SHP77 treated with DMSO at 0.1 percent for 48 hours (cell line): Measurements from ENCODE around the gene PCDHA1.
"Not testable (repeated sequence)": the region's sequence is repeated elsewhere in the genome, so short reads cannot be mapped to it uniquely, and the experiment has no call there.

ENCODE experiments used
- DNase-seq: peaks from one replicate; lab custom pipeline; 2025; lab: John Stamatoyannopoulos, UW

Gene PCDHA1

DNA sequence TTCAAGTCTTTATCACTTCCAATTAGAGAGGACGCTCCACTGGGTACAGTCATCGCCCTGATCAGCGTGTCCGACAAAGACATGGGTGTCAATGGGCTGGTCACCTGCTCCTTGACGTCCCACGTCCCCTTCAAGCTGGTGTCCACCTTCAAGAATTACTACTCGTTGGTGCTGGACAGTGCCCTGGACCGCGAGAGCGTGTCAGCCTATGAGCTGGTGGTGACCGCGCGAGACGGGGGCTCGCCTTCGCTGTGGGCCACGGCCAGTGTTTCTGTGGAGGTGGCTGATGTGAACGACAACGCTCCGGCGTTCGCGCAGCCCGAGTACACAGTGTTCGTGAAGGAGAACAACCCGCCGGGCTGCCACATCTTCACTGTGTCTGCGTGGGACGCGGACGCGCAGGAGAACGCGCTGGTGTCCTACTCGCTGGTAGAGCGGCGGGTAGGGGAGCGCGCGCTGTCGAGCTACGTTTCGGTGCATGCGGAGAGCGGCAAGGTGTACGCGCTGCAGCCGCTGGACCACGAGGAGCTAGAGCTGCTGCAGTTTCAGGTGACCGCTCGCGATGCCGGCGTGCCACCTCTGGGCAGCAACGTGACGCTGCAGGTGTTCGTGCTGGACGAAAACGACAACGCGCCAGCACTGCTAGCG lies 22.4 kb downstream of the PCDHA1 start:
- not testable (repeated sequence) for DNase-seq

DNA sequence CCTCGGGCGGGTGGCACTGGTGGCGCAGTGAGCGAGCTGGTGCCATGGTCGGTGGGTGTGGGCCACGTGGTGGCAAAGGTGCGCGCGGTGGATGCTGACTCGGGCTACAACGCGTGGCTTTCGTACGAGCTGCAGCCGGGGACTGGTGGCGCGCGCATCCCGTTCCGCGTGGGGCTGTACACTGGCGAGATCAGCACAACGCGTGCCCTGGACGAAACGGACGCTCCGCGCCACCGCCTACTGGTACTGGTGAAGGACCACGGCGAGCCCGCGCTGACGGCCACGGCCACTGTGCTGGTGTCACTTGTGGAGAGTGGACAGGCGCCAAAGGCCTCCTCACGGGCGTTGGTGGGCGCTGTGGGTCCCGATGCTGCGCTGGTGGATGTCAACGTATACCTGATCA lies 22.9 kb downstream of the PCDHA1 start:
- DNase-seq = no peak

DNA sequence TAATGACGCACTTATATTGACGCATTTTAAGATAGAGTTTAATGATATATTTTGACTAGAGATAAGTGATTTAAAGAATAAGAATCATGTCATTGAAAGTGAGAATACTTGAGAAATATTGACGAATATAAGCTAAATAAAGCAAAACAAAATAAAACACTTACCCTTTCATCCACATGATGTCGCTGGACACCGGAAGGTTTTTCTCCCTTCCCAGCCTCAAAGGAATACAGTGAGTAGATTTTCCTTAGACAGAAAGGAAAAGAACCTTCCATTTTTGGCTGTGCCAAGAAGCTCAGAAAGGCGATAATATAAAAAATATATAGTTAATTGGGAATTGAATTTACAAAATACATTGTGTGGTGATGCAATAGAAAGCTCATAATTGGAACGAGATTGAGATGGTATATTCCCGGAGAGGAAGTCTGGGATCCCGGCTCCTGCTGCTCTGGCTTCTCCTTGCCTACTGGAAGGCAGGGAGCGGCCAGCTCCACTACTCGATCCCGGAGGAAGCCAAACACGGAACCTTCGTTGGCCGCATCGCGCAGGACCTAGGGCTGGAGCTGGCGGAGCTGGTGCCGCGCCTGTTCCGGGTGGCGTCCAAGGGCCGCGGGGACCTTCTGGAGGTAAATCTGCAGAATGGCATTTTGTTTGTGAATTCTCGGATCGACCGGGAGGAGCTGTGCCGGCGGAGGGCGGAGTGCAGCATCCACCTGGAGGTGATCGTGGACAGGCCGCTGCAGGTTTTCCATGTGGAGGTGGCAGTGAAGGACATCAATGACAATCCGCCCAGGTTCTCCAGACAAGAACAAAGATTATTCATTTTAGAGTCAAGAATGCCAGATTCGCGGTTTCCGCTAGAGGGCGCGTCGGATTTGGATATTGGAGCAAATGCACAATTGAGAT lies 35.7 kb downstream of the PCDHA1 start, which contains the start of gene PCDHA5:
Gene PCDHA5, plus strand, starts transcription at position 239 of the 906 bp plus-strand sequence.
- no peak for DNase-seq

DNA sequence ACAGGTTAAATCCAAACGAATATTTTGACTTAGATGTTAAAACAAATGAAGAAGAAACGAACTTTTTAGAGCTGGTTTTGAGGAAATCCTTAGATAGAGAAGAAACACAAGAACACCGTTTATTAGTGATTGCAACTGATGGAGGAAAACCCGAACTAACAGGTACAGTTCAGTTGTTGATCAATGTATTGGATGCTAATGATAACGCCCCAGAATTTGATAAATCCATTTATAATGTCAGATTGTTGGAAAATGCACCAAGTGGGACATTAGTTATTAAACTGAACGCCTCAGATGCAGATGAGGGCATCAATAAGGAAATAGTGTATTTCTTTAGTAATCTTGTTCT lies 36.3 kb downstream of the PCDHA1 start:
- DNase-seq = no peak

DNA sequence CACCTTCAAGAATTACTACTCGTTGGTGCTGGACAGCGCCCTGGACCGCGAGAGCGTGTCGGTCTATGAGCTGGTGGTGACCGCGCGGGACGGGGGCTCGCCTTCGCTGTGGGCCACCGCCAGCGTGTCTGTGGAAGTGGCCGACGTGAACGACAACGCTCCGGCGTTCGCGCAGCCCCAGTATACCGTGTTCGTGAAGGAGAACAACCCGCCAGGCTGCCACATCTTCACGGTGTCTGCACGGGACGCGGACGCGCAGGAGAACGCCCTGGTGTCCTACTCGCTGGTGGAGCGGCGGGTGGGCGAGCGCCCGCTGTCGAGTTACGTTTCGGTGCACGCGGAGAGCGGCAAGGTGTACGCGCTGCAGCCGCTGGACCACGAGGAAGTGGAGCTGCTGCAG lies 37.0 kb downstream of the PCDHA1 start:
- not testable (repeated sequence) for DNase-seq

DNA sequence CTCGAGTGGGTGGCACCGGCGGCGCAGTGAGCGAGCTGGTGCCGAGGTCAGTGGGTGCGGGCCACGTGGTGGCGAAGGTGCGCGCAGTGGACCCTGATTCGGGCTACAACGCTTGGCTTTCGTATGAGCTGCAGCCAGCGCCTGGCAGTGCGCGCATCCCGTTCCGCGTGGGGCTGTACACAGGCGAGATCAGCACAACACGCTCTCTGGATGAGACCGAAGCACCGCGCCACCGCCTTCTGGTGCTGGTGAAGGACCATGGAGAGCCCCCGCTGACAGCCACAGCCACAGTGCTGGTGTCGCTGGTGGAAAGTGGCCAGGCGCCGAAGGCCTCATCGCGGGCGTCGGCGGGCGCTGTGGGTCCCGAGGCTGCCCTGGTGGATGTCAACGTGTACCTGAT lies 37.5 kb downstream of the PCDHA1 start:
- no peak for DNase-seq

DNA sequence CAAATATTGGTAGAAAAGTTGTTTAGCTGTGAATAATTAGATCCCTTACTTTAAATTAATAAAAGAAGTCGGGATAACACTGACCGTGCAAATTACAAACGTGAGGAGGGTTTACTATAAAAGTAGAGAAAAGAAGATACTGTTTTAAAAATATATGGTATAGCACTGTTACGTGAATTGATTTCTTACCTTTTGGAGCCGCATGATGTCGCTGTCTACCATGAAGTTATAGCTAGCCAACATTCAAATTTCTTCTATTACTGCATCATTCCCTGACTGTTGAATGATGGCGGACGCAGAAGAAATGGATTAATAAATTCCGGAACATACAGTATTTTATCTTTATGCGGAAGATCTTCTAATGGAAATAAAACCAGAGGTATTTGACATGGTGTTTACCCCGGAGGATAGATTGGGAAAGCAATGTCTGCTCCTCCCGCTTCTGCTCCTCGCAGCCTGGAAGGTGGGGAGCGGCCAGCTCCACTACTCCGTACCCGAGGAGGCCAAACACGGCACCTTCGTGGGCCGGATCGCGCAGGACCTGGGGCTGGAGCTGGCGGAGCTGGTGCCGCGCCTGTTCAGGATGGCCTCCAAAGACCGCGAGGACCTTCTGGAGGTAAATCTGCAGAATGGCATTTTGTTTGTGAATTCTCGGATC lies 41.9 kb downstream of the PCDHA1 start, which contains the start of gene PCDHA6:
Gene PCDHA6, plus strand, starts transcription at position 257 of the 658 bp plus-strand sequence. Its CDS starts 132 bp downstream, at position 389.
- DNase-seq = no peak

DNA sequence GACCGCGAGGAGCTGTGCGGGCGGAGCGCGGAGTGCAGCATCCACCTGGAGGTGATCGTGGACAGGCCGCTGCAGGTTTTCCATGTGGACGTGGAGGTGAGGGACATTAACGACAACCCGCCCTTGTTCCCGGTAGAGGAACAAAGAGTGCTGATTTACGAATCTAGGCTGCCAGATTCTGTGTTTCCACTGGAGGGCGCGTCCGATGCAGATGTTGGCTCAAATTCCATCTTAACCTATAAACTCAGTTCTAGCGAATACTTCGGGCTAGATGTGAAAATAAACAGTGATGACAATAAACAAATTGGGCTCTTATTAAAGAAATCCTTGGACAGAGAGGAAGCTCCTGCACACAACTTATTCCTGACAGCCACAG lies 42.4 kb downstream of the PCDHA1 start:
- DNase-seq = no peak

DNA sequence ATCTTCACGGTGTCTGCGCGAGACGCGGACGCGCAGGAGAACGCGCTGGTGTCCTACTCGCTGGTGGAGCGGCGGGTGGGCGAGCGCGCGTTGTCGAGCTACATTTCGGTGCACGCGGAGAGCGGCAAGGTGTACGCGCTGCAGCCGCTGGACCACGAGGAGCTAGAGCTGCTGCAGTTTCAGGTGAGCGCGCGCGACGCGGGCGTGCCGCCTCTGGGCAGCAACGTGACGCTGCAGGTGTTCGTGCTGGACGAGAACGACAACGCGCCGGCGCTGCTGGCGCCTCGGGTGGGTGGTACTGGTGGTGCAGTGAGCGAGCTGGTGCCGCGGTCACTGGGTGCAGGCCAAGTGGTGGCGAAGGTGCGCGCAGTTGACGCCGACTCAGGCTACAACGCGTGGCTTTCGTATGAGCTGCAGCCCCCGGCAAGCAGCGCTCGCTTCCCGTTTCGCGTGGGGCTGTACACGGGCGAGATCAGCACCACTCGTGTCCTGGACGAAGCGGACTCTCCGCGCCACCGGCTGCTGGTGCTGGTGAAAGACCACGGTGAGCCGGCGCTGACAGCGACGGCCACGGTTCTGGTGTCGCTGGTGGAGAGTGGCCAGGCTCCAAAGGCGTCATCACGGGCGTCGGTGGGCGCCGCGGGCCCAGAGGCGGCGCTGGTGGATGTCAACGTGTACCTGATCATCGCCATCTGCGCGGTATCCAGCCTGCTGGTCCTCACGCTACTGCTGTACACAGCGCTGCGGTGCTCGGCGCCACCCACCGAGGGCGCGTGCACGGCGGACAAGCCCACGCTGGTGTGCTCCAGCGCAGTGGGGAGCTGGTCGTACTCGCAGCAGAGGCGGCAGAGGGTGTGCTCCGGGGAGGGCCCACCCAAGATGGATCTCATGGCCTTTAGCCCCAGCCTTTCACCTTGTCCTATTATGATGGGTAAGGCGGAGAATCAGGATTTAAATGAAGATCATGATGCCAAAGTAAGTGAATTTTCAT lies 43.9 kb downstream of the PCDHA1 start:
- not testable (repeated sequence) for DNase-seq

DNA sequence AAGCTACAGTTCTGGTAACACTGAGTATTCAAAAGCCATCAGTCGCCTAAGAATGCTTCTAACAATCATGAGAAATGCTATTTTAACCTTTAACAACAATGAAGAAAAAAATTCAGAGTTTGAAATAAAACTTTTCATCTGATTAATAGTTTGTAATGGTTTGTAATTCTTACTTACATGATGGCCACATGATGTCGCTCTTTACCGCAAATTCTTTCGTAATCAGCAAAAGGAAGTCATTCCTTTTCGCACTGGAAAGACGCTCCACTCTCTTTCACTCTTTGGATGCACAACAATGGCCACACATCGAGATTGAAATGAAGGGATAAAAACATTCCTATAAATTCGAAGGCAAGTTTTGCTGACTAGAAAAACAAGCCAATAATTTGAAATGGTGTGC lies 48.1 kb downstream of the PCDHA1 start, which contains the start of gene PCDHA7:
Gene PCDHA7, plus strand, starts transcription at position 277 of the 400 bp plus-strand sequence. Its CDS starts 115 bp downstream, at position 392.
- DNase-seq = no peak

DNA sequence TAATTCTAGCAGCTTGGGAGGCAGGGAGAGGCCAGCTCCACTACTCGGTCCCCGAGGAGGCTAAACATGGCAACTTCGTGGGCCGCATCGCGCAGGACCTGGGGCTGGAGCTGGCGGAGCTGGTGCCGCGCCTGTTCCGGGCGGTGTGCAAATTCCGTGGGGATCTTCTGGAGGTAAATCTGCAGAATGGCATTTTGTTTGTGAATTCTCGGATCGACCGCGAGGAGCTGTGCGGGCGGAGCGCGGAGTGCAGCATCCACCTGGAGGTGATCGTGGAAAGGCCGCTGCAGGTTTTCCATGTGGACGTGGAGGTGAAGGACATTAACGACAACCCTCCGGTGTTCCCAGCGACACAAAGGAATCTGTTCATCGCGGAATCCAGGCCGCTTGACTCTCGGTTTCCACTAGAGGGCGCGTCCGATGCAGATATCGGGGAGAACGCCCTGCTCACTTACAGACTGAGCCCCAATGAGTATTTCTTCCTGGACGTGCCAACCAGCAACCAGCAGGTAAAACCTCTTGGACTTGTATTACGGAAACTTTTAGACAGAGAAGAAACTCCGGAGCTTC lies 48.6 kb downstream of the PCDHA1 start:
- DNase-seq = not testable (repeated sequence)

DNA sequence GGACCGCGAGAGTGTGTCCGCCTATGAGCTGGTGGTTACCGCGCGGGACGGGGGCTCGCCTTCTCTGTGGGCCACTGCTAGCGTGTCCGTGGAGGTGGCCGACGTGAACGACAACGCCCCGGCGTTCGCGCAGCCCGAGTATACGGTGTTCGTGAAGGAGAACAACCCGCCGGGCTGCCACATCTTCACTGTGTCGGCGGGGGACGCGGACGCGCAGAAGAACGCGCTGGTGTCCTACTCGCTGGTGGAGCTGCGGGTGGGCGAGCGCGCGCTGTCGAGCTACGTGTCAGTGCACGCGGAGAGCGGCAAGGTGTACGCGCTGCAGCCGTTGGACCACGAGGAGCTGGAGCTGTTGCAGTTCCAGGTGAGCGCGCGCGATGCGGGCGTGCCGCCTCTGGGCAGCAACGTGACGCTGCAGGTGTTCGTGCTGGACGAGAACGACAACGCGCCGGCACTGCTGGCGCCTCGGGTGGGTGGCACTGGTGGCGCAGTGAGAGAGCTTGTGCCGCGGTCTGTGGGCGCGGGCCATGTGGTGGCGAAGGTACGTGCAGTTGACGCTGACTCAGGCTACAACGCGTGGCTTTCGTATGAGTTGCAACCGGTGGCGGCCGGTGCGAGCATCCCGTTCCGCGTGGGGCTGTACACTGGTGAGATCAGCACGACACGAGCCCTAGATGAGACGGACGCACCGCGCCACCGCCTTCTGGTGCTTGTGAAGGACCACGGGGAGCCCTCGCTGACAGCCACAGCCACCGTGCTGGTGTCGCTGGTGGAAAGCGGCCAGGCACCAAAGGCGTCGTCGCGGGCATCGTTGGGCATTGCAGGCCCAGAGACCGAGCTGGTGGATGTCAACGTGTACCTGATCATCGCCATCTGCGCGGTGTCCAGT lies 49.9 kb downstream of the PCDHA1 start:
- DNase-seq = no peak

DNA sequence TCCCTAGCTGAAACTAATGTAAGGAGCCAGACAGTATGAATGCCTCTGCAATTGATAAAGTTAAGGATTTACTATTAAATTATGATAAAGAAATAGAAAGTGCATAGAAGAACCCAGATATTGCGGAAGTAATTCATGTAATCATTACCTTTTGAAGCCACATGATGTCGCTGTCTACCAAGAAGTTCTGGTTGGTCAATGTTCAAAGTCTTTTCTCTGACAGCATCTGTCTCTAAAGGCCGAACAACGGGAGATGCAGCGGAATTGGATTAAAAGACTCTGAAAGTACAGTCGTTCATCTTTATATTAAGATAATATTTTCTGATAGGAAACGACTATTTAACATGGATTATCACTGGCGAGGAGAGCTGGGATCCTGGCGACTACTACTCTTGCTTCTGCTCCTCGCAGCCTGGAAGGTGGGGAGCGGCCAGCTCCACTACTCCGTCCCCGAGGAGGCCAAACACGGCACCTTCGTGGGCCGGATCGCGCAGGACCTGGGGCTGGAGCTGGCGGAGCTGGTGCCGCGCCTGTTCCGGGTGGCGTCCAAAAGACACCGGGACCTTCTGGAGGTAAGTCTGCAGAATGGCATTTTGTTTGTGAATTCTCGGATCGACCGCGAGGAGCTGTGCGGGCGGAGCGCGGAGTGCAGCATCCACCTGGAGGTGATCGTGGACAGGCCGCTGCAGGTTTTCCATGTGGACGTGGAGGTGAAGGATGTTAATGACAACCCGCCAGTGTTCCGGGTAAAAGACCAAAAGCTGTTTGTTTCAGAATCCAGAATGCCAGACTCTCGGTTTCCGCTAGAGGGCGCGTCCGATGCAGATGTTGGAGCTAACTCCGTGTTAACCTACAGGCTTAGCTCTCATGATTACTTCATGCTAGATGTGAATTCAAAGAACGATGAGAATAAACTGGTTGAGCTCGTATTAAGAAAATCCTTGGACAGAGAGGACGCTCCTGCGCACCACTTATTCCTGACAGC lies 55.3 kb downstream of the PCDHA1 start, which contains the start of gene PCDHA8:
Gene PCDHA8, plus strand, starts transcription at position 210 of the 985 bp plus-strand sequence. Its CDS starts 135 bp downstream, at position 345.
- DNase-seq = peak; percentile 85

DNA sequence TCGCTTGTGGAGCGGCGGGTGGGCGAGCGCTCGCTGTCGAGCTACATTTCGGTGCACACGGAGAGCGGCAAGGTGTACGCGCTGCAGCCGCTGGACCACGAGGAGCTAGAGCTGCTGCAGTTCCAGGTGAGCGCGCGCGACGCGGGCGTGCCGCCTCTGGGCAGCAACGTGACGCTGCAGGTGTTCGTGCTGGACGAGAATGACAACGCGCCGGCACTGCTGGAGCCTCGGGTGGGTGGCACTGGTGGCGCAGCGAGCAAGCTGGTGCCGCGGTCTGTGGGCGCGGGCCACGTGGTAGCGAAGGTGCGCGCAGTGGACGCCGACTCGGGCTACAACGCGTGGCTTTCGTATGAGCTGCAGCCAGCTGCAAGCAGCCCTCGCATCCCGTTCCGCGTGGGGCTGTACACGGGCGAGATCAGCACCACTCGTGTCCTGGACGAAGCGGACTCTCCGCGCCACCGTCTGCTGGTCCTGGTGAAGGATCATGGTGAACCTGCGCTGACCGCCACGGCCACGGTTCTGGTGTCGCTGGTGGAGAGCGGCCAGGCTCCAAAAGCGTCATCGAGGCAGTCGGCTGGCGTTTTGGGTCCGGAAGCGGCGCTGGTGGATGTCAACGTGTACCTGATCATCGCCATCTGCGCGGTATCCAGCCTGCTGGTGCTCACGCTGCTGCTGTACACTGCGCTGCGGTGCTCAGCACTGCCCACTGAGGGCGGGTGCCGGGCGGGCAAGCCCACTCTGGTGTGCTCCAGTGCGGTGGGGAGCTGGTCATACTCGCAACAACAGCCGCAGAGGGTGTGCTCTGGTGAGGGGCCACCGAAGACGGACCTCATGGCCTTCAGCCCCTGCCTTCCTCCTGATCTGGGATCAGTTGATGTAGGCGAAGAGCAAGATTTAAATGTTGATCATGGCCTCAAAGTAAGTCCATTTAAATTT lies 57.1 kb downstream of the PCDHA1 start:
- DNase-seq = no peak

DNA sequence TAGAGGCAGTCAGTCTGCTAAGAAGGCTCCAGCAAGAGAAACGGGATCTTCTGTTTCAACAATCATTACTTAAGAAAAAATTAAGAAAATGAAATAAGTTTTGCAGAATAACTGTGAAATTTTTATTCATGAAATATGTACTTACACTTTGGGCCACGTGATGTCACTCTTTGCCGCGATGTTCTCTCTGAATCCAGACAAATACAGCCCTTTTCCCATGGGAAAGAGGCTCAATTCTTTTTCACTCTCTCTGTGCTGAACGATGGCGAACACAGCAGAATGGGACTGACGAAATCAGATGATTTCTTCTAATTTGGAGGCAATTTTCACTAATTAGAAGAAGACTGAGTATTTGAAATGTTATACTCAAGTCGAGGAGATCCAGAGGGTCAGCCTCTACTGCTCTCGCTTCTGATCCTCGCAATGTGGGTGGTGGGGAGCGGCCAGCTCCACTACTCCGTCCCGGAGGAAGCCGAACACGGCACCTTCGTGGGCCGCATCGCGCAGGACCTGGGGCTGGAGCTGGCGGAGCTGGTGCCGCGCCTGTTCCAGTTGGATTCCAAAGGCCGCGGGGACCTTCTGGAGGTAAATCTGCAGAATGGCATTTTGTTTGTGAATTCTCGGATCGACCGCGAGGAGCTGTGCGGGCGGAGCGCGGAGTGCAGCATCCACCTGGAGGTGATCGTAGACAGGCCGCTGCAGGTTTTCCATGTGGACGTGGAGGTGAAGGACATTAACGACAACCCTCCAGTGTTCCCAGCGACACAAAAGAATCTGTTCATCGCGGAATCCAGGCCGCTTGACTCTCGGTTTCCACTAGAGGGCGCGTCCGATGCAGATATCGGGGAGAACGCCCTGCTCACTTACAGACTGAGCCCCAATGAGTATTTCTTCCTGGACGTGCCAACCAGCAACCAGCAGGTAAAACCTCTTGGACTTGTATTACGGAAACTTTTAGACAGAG lies 62.5 kb downstream of the PCDHA1 start, which contains the start of gene PCDHA9:
Gene PCDHA9, plus strand, starts transcription at position 244 of the 964 bp plus-strand sequence. Its CDS starts 114 bp downstream, at position 358.
- DNase-seq = not testable (repeated sequence)
